HEK293 (cell line): ENCODE data around the gene CALCOCO2.
A peak's percentile ranks its signal among the peaks of the same experiment; 100 is the strongest.

Experiments
- GFI1B ChIP-seq: fragments of 450-650 bp; formaldehyde crosslinking; IDR thresholded peaks from 2 replicates; pipeline ENCODE4 v1.5.1; 2016; ENCODE audit warnings: missing biosample characterization, missing genetic modification characterization
- GLI2 ChIP-seq: fragments of 450-650 bp; formaldehyde crosslinking; IDR thresholded peaks from 2 replicates; pipeline ENCODE4; 2017; ENCODE audit warnings: missing biosample characterization, missing genetic modification characterization, low read depth, borderline replicate concordance
- IKZF3 ChIP-seq: fragments of 450-650 bp; IDR thresholded peaks from 2 replicates; pipeline ENCODE4 v1.5.0; 2018; ENCODE audit warnings: missing biosample characterization, mild to moderate bottlenecking, missing genetic modification characterization, moderate library complexity
- MZF1 ChIP-seq: fragments of 450-650 bp; formaldehyde crosslinking; IDR thresholded peaks from 2 replicates; pipeline ENCODE4 v1.5.1; 2017; ENCODE audit warnings: missing biosample characterization, missing genetic modification characterization, borderline replicate concordance
- ZNF10 ChIP-seq: fragments of 450-650 bp; formaldehyde crosslinking; IDR thresholded peaks from 2 replicates; pipeline ENCODE4 v1.5.1; 2017; ENCODE audit warnings: missing biosample characterization, missing genetic modification characterization
- ZNF114 ChIP-seq: fragments of 450-650 bp; formaldehyde crosslinking; IDR thresholded peaks from 2 replicates; pipeline ENCODE4 v1.5.0; 2017; ENCODE audit warnings: missing biosample characterization, missing genetic modification characterization
- ZNF133 ChIP-seq: fragments of 450-650 bp; formaldehyde crosslinking; IDR thresholded peaks from 2 replicates; pipeline ENCODE4 v1.5.1; 2016; ENCODE audit warnings: missing biosample characterization, missing genetic modification characterization
- ZNF184 ChIP-seq: fragments of 450-650 bp; IDR thresholded peaks from 2 replicates; pipeline ENCODE4 v1.5.1; 2018; ENCODE audit warnings: missing biosample characterization, mild to moderate bottlenecking, missing genetic modification characterization
- ZNF221 ChIP-seq: fragments of 450-650 bp; formaldehyde crosslinking; IDR thresholded peaks from 2 replicates; pipeline ENCODE4 v1.5.1; 2017; ENCODE audit warnings: missing biosample characterization, missing genetic modification characterization, borderline replicate concordance
- ZNF223 ChIP-seq: fragments of 450-650 bp; formaldehyde crosslinking; IDR thresholded peaks from 2 replicates; pipeline ENCODE4 v1.5.1; 2016; ENCODE audit warnings: missing biosample characterization, missing genetic modification characterization
- ZNF23 ChIP-seq: fragments of 450-650 bp; formaldehyde crosslinking; IDR thresholded peaks from 2 replicates; pipeline ENCODE4 v1.5.1; 2016; ENCODE audit warnings: missing biosample characterization, missing genetic modification characterization, borderline replicate concordance
- ZNF292 ChIP-seq: fragments of 450-650 bp; formaldehyde crosslinking; IDR thresholded peaks from 2 replicates; pipeline ENCODE4 v1.5.1; 2016; ENCODE audit warnings: low read depth, missing biosample characterization, missing genetic modification characterization, borderline replicate concordance
- ZNF558 ChIP-seq: fragments of 450-650 bp; formaldehyde crosslinking; IDR thresholded peaks from 2 replicates; pipeline ENCODE4 v1.5.1; 2016; ENCODE audit warnings: missing biosample characterization, missing genetic modification characterization
- ZNF654 ChIP-seq: fragments of 450-650 bp; formaldehyde crosslinking; IDR thresholded peaks from 2 replicates; pipeline ENCODE4 v1.5.1; 2016; ENCODE audit warnings: low read depth, missing biosample characterization, missing genetic modification characterization
- ZNF677 ChIP-seq: fragments of 450-650 bp; IDR thresholded peaks from 2 replicates; pipeline ENCODE4 v1.5.0; 2018; ENCODE audit warnings: missing biosample characterization, mild to moderate bottlenecking, missing genetic modification characterization, moderate library complexity
- ZNF76 ChIP-seq: fragments of 450-650 bp; formaldehyde crosslinking; IDR thresholded peaks from 2 replicates; pipeline ENCODE4; 2016; ENCODE audit warnings: low read depth, missing biosample characterization, missing genetic modification characterization, borderline replicate concordance
- ZSCAN16 ChIP-seq: fragments of 450-650 bp; formaldehyde crosslinking; IDR thresholded peaks from 2 replicates; pipeline ENCODE4 v1.5.1; 2016; ENCODE audit warnings: missing biosample characterization, missing genetic modification characterization
- ZSCAN30 ChIP-seq: fragments of 450-650 bp; IDR thresholded peaks from 2 replicates; pipeline ENCODE4 v1.5.1; 2018; ENCODE audit warnings: missing biosample characterization, mild to moderate bottlenecking, missing genetic modification characterization, moderate library complexity
- TF ChIP-seq, protein P1 (sequence below): fragments of 450-650 bp; formaldehyde crosslinking; IDR thresholded peaks from 2 replicates; pipeline ENCODE4; 2016; ENCODE audit warnings: missing biosample characterization, missing genetic modification characterization
- TF ChIP-seq, protein P2 (sequence below): fragments of 450-650 bp; formaldehyde crosslinking; IDR thresholded peaks from 2 replicates; pipeline ENCODE4 v1.5.1; 2017; ENCODE audit warnings: missing biosample characterization, mild to moderate bottlenecking, missing genetic modification characterization, moderate library complexity
- TF ChIP-seq, protein P3 (sequence below): fragments of 450-650 bp; formaldehyde crosslinking; IDR thresholded peaks from 2 replicates; pipeline ENCODE4 v1.5.1; 2016; ENCODE audit warnings: missing biosample characterization, missing genetic modification characterization
- TF ChIP-seq, protein P4 (sequence below): fragments of 450-650 bp; formaldehyde crosslinking; IDR thresholded peaks from 2 replicates; pipeline ENCODE4 v1.5.1; 2017; ENCODE audit warnings: missing biosample characterization, missing genetic modification characterization
- TF ChIP-seq, protein P5 (sequence below): fragments of 450-650 bp; formaldehyde crosslinking; IDR thresholded peaks from 2 replicates; pipeline ENCODE4 v1.5.1; 2016; ENCODE audit warnings: missing biosample characterization, missing genetic modification characterization
- TF ChIP-seq, protein P6 (sequence below): fragments of 450-650 bp; formaldehyde crosslinking; IDR thresholded peaks from 2 replicates; pipeline ENCODE4 v1.5.1; 2016; ENCODE audit warnings: missing biosample characterization, missing genetic modification characterization, low read depth

Gene CALCOCO2

DNA sequence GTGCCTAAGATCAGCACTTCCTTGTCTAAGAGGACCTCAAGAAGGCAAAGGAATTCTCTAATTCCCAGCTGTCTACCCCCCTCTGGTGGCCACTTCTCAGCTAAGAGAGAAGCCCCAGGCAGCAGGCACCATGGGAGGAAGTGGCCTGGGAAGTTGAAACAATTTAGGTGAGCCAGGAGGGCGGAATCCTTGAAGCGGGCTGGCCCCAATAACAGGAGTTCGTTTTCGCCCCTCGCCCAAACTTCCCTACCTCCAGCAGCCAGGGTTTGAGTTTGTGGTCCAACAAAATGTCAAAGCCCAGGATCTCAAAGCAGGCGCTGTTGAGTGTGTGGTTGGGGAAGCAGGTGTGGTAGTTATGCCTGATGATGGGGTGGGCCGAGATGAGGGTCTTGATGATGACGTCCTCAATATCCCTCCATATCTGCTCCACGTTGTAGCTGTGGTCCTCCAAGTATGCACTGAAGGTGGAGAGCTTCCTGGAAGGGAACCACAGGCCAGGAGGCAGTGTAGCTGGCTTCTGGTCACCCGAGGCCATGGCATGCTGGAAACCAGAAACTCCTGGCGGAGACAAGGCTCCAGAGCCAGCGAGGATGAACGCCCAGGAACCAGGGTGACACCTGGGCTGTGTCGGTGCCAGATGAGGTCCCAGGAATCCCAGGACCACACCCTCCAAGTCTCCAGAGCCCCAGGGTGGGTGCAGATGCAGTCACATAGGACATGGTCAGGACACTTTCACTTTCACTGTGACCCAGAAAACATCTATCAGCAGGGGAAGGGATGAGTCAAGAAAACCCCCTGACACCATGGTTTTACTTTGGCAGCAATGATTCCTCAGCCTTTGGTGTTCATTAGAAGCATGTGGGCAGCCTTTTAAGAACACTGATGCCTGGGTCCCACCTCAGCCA is 39.5 kb upstream of the CALCOCO2 start (continued):
- TF ChIP-seq, protein P1, sequence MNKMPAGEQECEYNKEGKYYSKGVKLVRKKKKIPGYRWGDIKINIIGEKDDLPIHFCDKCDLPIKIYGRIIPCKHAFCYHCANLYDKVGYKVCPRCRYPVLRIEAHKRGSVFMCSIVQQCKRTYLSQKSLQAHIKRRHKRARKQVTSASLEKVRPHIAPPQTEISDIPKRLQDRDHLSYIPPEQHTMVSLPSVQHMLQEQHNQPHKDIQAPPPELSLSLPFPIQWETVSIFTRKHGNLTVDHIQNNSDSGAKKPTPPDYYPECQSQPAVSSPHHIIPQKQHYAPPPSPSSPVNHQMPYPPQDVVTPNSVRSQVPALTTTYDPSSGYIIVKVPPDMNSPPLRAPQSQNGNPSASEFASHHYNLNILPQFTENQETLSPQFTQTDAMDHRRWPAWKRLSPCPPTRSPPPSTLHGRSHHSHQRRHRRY (tag by site-specific recombination) = no peak
- no peak for TF ChIP-seq GLI2
- TF ChIP-seq, protein P2, sequence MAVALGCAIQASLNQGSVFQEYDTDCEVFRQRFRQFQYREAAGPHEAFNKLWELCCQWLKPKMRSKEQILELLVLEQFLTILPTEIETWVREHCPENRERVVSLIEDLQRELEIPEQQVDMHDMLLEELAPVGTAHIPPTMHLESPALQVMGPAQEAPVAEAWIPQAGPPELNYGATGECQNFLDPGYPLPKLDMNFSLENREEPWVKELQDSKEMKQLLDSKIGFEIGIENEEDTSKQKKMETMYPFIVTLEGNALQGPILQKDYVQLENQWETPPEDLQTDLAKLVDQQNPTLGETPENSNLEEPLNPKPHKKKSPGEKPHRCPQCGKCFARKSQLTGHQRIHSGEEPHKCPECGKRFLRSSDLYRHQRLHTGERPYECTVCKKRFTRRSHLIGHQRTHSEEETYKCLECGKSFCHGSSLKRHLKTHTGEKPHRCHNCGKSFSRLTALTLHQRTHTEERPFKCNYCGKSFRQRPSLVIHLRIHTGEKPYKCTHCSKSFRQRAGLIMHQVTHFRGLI (tag by site-specific recombination) = no peak
- TF ChIP-seq ZSCAN30 (tag by site-specific recombination) = peak; percentile 68; the same call in 1 of the 2 replicates
- TF ChIP-seq, protein P3, sequence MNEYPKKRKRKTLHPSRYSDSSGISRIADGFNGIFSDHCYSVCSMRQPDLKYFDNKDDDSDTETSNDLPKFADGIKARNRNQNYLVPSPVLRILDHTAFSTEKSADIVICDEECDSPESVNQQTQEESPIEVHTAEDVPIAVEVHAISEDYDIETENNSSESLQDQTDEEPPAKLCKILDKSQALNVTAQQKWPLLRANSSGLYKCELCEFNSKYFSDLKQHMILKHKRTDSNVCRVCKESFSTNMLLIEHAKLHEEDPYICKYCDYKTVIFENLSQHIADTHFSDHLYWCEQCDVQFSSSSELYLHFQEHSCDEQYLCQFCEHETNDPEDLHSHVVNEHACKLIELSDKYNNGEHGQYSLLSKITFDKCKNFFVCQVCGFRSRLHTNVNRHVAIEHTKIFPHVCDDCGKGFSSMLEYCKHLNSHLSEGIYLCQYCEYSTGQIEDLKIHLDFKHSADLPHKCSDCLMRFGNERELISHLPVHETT (tag by site-specific recombination) = no peak
- TF ChIP-seq, protein P4, sequence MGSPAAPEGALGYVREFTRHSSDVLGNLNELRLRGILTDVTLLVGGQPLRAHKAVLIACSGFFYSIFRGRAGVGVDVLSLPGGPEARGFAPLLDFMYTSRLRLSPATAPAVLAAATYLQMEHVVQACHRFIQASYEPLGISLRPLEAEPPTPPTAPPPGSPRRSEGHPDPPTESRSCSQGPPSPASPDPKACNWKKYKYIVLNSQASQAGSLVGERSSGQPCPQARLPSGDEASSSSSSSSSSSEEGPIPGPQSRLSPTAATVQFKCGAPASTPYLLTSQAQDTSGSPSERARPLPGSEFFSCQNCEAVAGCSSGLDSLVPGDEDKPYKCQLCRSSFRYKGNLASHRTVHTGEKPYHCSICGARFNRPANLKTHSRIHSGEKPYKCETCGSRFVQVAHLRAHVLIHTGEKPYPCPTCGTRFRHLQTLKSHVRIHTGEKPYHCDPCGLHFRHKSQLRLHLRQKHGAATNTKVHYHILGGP (tag by site-specific recombination) = no peak
- no peak for TF ChIP-seq ZNF133 (tag by site-specific recombination)
- TF ChIP-seq ZNF10 (tag by site-specific recombination) = no peak
- no peak for TF ChIP-seq ZNF677 (tag by site-specific recombination)
- no peak for TF ChIP-seq ZNF558
- TF ChIP-seq ZNF292 (tag by site-specific recombination) = no peak
- TF ChIP-seq ZNF654 (tag by site-specific recombination) = peak; percentile 89
- TF ChIP-seq ZNF114 (tag by site-specific recombination) = no peak
- no peak for TF ChIP-seq ZNF23 (tag by site-specific recombination)
- TF ChIP-seq ZSCAN16 (tag by site-specific recombination) = no peak
- TF ChIP-seq ZNF223 (tag by site-specific recombination) = no peak
- no peak for TF ChIP-seq ZNF184 (tag by site-specific recombination)
- TF ChIP-seq, protein P5, sequence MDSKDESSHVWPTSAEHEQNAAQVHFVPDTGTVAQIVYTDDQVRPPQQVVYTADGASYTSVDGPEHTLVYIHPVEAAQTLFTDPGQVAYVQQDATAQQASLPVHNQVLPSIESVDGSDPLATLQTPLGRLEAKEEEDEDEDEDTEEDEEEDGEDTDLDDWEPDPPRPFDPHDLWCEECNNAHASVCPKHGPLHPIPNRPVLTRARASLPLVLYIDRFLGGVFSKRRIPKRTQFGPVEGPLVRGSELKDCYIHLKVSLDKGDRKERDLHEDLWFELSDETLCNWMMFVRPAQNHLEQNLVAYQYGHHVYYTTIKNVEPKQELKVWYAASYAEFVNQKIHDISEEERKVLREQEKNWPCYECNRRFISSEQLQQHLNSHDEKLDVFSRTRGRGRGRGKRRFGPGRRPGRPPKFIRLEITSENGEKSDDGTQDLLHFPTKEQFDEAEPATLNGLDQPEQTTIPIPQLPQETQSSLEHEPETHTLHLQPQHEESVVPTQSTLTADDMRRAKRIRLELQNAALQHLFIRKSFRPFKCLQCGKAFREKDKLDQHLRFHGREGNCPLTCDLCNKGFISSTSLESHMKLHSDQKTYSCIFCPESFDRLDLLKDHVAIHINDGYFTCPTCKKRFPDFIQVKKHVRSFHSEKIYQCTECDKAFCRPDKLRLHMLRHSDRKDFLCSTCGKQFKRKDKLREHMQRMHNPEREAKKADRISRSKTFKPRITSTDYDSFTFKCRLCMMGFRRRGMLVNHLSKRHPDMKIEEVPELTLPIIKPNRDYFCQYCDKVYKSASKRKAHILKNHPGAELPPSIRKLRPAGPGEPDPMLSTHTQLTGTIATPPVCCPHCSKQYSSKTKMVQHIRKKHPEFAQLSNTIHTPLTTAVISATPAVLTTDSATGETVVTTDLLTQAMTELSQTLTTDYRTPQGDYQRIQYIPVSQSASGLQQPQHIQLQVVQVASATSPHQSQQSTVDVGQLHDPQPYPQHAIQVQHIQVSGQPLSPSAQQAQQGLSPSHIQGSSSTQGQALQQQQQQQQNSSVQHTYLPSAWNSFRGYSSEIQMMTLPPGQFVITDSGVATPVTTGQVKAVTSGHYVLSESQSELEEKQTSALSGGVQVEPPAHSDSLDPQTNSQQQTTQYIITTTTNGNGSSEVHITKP (tag by site-specific recombination) = no peak
- TF ChIP-seq GFI1B = no peak
- TF ChIP-seq MZF1 (tag by site-specific recombination) = no peak
- peak; percentile 90 for TF ChIP-seq IKZF3 (tag by site-specific recombination)
- TF ChIP-seq ZNF221 (tag by site-specific recombination) = no peak
- peak; percentile 42; the same call in 1 of the 2 replicates for TF ChIP-seq ZNF76
- TF ChIP-seq, protein P6, sequence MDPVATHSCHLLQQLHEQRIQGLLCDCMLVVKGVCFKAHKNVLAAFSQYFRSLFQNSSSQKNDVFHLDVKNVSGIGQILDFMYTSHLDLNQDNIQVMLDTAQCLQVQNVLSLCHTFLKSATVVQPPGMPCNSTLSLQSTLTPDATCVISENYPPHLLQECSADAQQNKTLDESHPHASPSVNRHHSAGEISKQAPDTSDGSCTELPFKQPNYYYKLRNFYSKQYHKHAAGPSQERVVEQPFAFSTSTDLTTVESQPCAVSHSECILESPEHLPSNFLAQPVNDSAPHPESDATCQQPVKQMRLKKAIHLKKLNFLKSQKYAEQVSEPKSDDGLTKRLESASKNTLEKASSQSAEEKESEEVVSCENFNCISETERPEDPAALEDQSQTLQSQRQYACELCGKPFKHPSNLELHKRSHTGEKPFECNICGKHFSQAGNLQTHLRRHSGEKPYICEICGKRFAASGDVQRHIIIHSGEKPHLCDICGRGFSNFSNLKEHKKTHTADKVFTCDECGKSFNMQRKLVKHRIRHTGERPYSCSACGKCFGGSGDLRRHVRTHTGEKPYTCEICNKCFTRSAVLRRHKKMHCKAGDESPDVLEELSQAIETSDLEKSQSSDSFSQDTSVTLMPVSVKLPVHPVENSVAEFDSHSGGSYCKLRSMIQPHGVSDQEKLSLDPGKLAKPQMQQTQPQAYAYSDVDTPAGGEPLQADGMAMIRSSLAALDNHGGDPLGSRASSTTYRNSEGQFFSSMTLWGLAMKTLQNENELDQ (tag by site-specific recombination) = no peak
